ENCODE results near the gene VPS35. TPM values are rescaled to one million over a fixed set of nuclear protein-coding genes. Genes with fewer than 3 reads are reported as not detected.

The VPS35 gene
- total RNA-seq, 1 donor from 2014 or later = 105 TPM

GRCh38 chr16:46691726-46692125 is 2.7 kb upstream of the VPS35 start:
- Mint-ChIP-seq H3K27ac (ENCODE audit: unreplicated experiment) (peak overlapping the region; percentile 32), H3K4me3 (ENCODE audit: unreplicated experiment) (no peak overlapping the region), H3K27me3 (ENCODE audit: low read depth) (no peaks in the 10 kb centered on the region), H3K36me3 (ENCODE audit: low read depth) (peaks cover 4% of the 10 kb centered on the region), H3K9me3 (ENCODE audit: low read depth) (no peaks in the 10 kb centered on the region), H3K4me1 (ENCODE audit: low read depth) (peaks cover 15% of the 10 kb centered on the region)
- no peak for TF ChIP-seq CTCF (IDR thresholded peaks at IDR 0.05)
- no peak for DNase-seq (ENCODE audit: low spot score)

- H3K27me3 Mint-ChIP-seq (ENCODE audit: low read depth) = no peaks in the 10 kb centered on the region
- H3K4me1 Mint-ChIP-seq (ENCODE audit: low read depth) = peaks cover 24% of the 10 kb centered on the region
- peak; percentile 61 for TF ChIP-seq CTCF (IDR thresholded peaks at IDR 0.05)
- no peaks in the 10 kb centered on the region for H3K9me3 Mint-ChIP-seq (ENCODE audit: low read depth)
- H3K36me3 Mint-ChIP-seq (ENCODE audit: low read depth) = peaks cover 4% of the 10 kb centered on the region
- no peak overlapping the region for H3K4me3 Mint-ChIP-seq (ENCODE audit: unreplicated experiment)
- H3K27ac Mint-ChIP-seq (ENCODE audit: unreplicated experiment) = no peak overlapping the region
- no peak for DNase-seq (ENCODE audit: low spot score)
Observed at GRCh38 chr16:46690281-46691178, 1.6 kb upstream of the VPS35 start.

- no peak within 1 kb of the TSS for H3K27ac Mint-ChIP-seq (ENCODE audit: unreplicated experiment)
- peaks cover 32% of the 10 kb centered on the region for H3K4me1 Mint-ChIP-seq (ENCODE audit: low read depth)
- H3K36me3 Mint-ChIP-seq (ENCODE audit: low read depth) = no peaks in the 10 kb centered on the region
- peak; percentile 98 for DNase-seq (ENCODE audit: low spot score)
- H3K9me3 Mint-ChIP-seq (ENCODE audit: low read depth) = no peaks in the 10 kb centered on the region
- TF ChIP-seq CTCF (IDR thresholded peaks at IDR 0.05) = peak; percentile 80
- no peaks in the 10 kb centered on the region for H3K27me3 Mint-ChIP-seq (ENCODE audit: low read depth)
- no peak within 1 kb of the TSS for H3K4me3 Mint-ChIP-seq (ENCODE audit: unreplicated experiment)
Observed at GRCh38 chr16:46689365-46690280, 645 bp upstream of the VPS35 start, which contains the start of gene ORC6. Gene ORC6 (plus strand): TSS chr16:46689659. CDS start chr16:46689706, 47 bp downstream.

- Mint-ChIP-seq H3K36me3 (ENCODE audit: low read depth) (no peaks in the 10 kb centered on the region), H3K4me1 (ENCODE audit: low read depth) (peaks cover 36% of the 10 kb centered on the region), H3K9me3 (ENCODE audit: low read depth) (no peaks in the 10 kb centered on the region), H3K27me3 (ENCODE audit: low read depth) (no peaks in the 10 kb centered on the region), H3K27ac (ENCODE audit: unreplicated experiment) (no peak overlapping the region), H3K4me3 (ENCODE audit: unreplicated experiment) (no peak overlapping the region)
- no peak for TF ChIP-seq CTCF (IDR thresholded peaks at IDR 0.05)
- DNase-seq (ENCODE audit: low spot score) = no peak
Observed at GRCh38 chr16:46688101-46688653, 801 bp downstream of the VPS35 start.

GRCh38 chr16:46687486-46687885 is 1.5 kb downstream of the VPS35 start:
- no peak for TF ChIP-seq CTCF (IDR thresholded peaks at IDR 0.05)
- Mint-ChIP-seq H3K27ac (ENCODE audit: unreplicated experiment) (peak overlapping the region; percentile 45), H3K4me3 (ENCODE audit: unreplicated experiment) (no peak overlapping the region), H3K4me1 (ENCODE audit: low read depth) (peaks cover 37% of the 10 kb centered on the region), H3K36me3 (ENCODE audit: low read depth) (no peaks in the 10 kb centered on the region), H3K9me3 (ENCODE audit: low read depth) (no peaks in the 10 kb centered on the region), H3K27me3 (ENCODE audit: low read depth) (no peaks in the 10 kb centered on the region)
- DNase-seq (ENCODE audit: low spot score) = no peak
